Upper lobe of right lung (tissue), 1 donor: Measurements from ENCODE around the gene TNFRSF11A. TPM values are rescaled to one million over a fixed set of nuclear protein-coding genes. Genes with fewer than 3 reads are reported as not detected.

Experiments used
- ATAC-seq: fragments of 200-7000 bp; cut with Tn5 transposase; one replicate; pipeline ENCODE4 v1.9.1; 2020; ENCODE audit warnings: mild to moderate bottlenecking, moderate library complexity
- DNase-seq: peaks from one replicate; pipeline ENCODE4 v3.0.0-alpha.2; 2020
- H3K27ac ChIP-seq: fragments of 200-600 bp; one replicate; pipeline ENCODE4 v1.8.0; 2022
- H3K27me3 ChIP-seq: fragments of 200-600 bp; one replicate; pipeline ENCODE4 v1.8.0; 2022; ENCODE audit warnings: mild to moderate bottlenecking
- H3K36me3 ChIP-seq: fragments of 200-600 bp; one replicate; pipeline ENCODE4 v1.8.0; 2022
- H3K4me1 ChIP-seq: fragments of 200-600 bp; one replicate; pipeline ENCODE4 v1.8.0; 2022
- H3K4me3 ChIP-seq: fragments of 200-600 bp; one replicate; pipeline ENCODE4 v1.8.0; 2022; ENCODE audit warnings: mild to moderate bottlenecking
- H3K9me3 ChIP-seq: fragments of 200-600 bp; one replicate; pipeline ENCODE4 v1.8.0; 2022
- CTCF ChIP-seq: fragments of 200-600 bp; IDR thresholded peaks from one replicate; pipeline ENCODE4 v1.8.0; 2022; ENCODE audit warnings: antibody characterized with exemption
- intact Hi-C: fragments of 100-400 bp; cut with DNase I; formaldehyde crosslinking; loops from one replicate; pipeline ENCODE4 v1.11.0; 2022
- total RNA-seq: library from RNA; stranded (reverse); fragmentation: NEBNext Ultra II Directional; extraction: Animal tissue kit (Norgen Biotek cat#: 25700); gene quantifications from one replicate; pipeline ENCODE4 v1.2.1, GENCODE V29; 2021
- donor health status: DM: no; HTN: yes; CAD: no; lungs with severe emphysema.

TNFRSF11A gene
- total RNA-seq, 1 donor from 2014 or later, result 2.5 TPM

GRCh38 chr18:62436636-62437234 lies 111.6 kb downstream of the TNFRSF11A start:
- peak; percentile 79 for DNase-seq

GRCh38 chr18:62437235-62438017 lies 112.3 kb downstream of the TNFRSF11A start:
- TF ChIP-seq CTCF, result no peak
- no peaks in the 10 kb centered on the region for H3K9me3 ChIP-seq
- ATAC-seq (peak; percentile 86), DNase-seq (peak; percentile 89)
- intact Hi-C loops, result no loop called here
- H3K27me3 ChIP-seq, result no peaks in the 10 kb centered on the region
- H3K4me3 ChIP-seq, result peak overlapping the region; percentile 16
- peak overlapping the region; percentile 76 for H3K27ac ChIP-seq
- peaks cover 33% of the 10 kb centered on the region for H3K4me1 ChIP-seq
- no peaks in the 10 kb centered on the region for H3K36me3 ChIP-seq

More at GRCh38 chr18:62436636-62437234, 111.6 kb downstream of the TNFRSF11A start:
- intact Hi-C loops, result no loop called here
- Histone ChIP-seq H3K9me3 (no peaks in the 10 kb centered on the region), H3K27me3 (no peaks in the 10 kb centered on the region), H3K36me3 (no peaks in the 10 kb centered on the region), H3K4me3 (no peak overlapping the region), H3K4me1 (peaks cover 33% of the 10 kb centered on the region), H3K27ac (peak overlapping the region; percentile 76)
- peak; percentile 85 for ATAC-seq
- no peak for TF ChIP-seq CTCF

GRCh38 chr18:62438018-62438329 lies 112.9 kb downstream of the TNFRSF11A start:
- DNase-seq, result no peak
- peak overlapping the region; percentile 16 for H3K4me3 ChIP-seq
- intact Hi-C loops, result no loop called here

GRCh38 chr18:62438402-62438801 lies 113.3 kb downstream of the TNFRSF11A start:
- DNase-seq, result no peak
- no peak overlapping the region for H3K4me3 ChIP-seq
- H3K36me3 ChIP-seq, result no peaks in the 10 kb centered on the region
- peak overlapping the region; percentile 76 for H3K27ac ChIP-seq
- no peak for ATAC-seq
- no peaks in the 10 kb centered on the region for H3K9me3 ChIP-seq
- intact Hi-C loops, result no loop called here
- H3K4me1 ChIP-seq, result peaks cover 33% of the 10 kb centered on the region
- TF ChIP-seq CTCF, result no peak
- H3K27me3 ChIP-seq, result no peaks in the 10 kb centered on the region

More at GRCh38 chr18:62438018-62438329, 112.9 kb downstream of the TNFRSF11A start:
- peak overlapping the region; percentile 76 for H3K27ac ChIP-seq
- no peaks in the 10 kb centered on the region for H3K36me3 ChIP-seq
- peak; percentile 63 for ATAC-seq
- H3K9me3 ChIP-seq, result no peaks in the 10 kb centered on the region
- no peaks in the 10 kb centered on the region for H3K27me3 ChIP-seq
- peaks cover 33% of the 10 kb centered on the region for H3K4me1 ChIP-seq
- TF ChIP-seq CTCF, result no peak

GRCh38 chr18:62438866-62439265 lies 113.8 kb downstream of the TNFRSF11A start:
- Histone ChIP-seq H3K4me3 (no peak overlapping the region), H3K27me3 (no peaks in the 10 kb centered on the region), H3K4me1 (peaks cover 33% of the 10 kb centered on the region), H3K27ac (no peak overlapping the region), H3K36me3 (no peaks in the 10 kb centered on the region), H3K9me3 (no peaks in the 10 kb centered on the region)
- no peak for ATAC-seq
- no peak for DNase-seq
- intact Hi-C loops, result no loop called here
- TF ChIP-seq CTCF, result no peak

Other genes with a start within 250 kb of the TNFRSF11A start
- gene PIGN, start 138.3 kb upstream of the TNFRSF11A start, total RNA-seq, result 25.2 TPM
- 30.0 TPM for gene RELCH, start 138.1 kb upstream of the TNFRSF11A start, total RNA-seq
- 36.6 TPM for gene ZCCHC2, start 197.7 kb downstream of the TNFRSF11A start, total RNA-seq